GM21528 (cell line): ENCODE results near the gene CRTAP.
"Not testable (repeated sequence)": the region's sequence is repeated elsewhere in the genome, so short reads cannot be mapped to it uniquely, and the experiment has no call there.

Source experiments
- ATAC-seq: cut with Tn5 transposase; IDR thresholded peaks from one replicate; pipeline ENCODE4 v1.9.1; 2021; ENCODE audit warnings: mild to moderate bottlenecking, moderate library complexity; ENCODE audit not compliant: unreplicated experiment, low FRiP score

Gene CRTAP

GRCh38 chr3:33113772-33114621 lies at the start of gene CRTAP:
Gene CRTAP, plus strand, starts transcription at chr3:33114014. Its CDS starts 64 bp downstream, at chr3:33114078.
- ATAC-seq, result peak; percentile 87

- no peak for ATAC-seq
Measured at GRCh38 chr3:33064929-33065328, 48.9 kb upstream of the CRTAP start.

- no peak for ATAC-seq
Measured at GRCh38 chr3:33067484-33067883, 46.3 kb upstream of the CRTAP start.

- ATAC-seq, result not testable (repeated sequence)
Measured at GRCh38 chr3:33069862-33070261, 44.0 kb upstream of the CRTAP start.

GRCh38 chr3:33071181-33071580 lies 42.6 kb upstream of the CRTAP start:
- no peak for ATAC-seq

- no peak for ATAC-seq
Measured at GRCh38 chr3:33071946-33072345, 41.9 kb upstream of the CRTAP start.

- ATAC-seq, result no peak
Measured at GRCh38 chr3:33074217-33075067, 39.4 kb upstream of the CRTAP start.

GRCh38 chr3:33075995-33076394 lies 37.8 kb upstream of the CRTAP start:
- ATAC-seq, result no peak

GRCh38 chr3:33076952-33077351 lies 36.9 kb upstream of the CRTAP start:
- no peak for ATAC-seq

GRCh38 chr3:33077976-33078375 lies 35.8 kb upstream of the CRTAP start:
- ATAC-seq, result no peak

- not testable (repeated sequence) for ATAC-seq
Measured at GRCh38 chr3:33079813-33080212, 34.0 kb upstream of the CRTAP start.

- ATAC-seq, result no peak
Measured at GRCh38 chr3:33081812-33082211, 32.0 kb upstream of the CRTAP start.

- ATAC-seq, result no peak
Measured at GRCh38 chr3:33083958-33084357, 29.9 kb upstream of the CRTAP start.

- no peak for ATAC-seq
Measured at GRCh38 chr3:33088691-33089090, 25.1 kb upstream of the CRTAP start.

- peak; percentile 80 for ATAC-seq
Measured at GRCh38 chr3:33089515-33089914, 24.3 kb upstream of the CRTAP start.

GRCh38 chr3:33091746-33092145 lies 22.1 kb upstream of the CRTAP start:
- ATAC-seq, result no peak

GRCh38 chr3:33092496-33093254 lies 21.1 kb upstream of the CRTAP start:
- no peak for ATAC-seq

- no peak for ATAC-seq
Measured at GRCh38 chr3:33093847-33094246, 20.0 kb upstream of the CRTAP start.

- ATAC-seq, result no peak
Measured at GRCh38 chr3:33095436-33095835, 18.4 kb upstream of the CRTAP start.

- ATAC-seq, result peak; percentile 58
Measured at GRCh38 chr3:33096093-33096868, 17.5 kb upstream of the CRTAP start.
